IMR-90 (cell line): ENCODE data around the gene MTAP. TPM values are rescaled to one million over a fixed set of nuclear protein-coding genes. Genes with fewer than 3 reads are reported as not detected.

Source experiments
- ATAC-seq: fragments of 200-7000 bp; cut with Tn5 transposase; 2 replicates; pipeline ENCODE4 v1.9.1; 2020; ENCODE audit warnings: low read depth, mild to moderate bottlenecking, moderate library complexity
- BruUV-seq: library from RNA; stranded (reverse); fragments of 400-500 nt; replicated peaks from 2 replicates; lab custom pipeline; 2021; lab: Mats Ljungman, UMichigan
- CTCF ChIA-PET: fragments of 300-600 bp; formaldehyde crosslinking; extraction: SDS; loops from one replicate; lab custom pipeline; 2021; ENCODE audit warnings: antibody characterized with exemption; lab: Yijun Ruan, JAX
- POLR2A ChIA-PET: fragments of 300-600 bp; sonication (Branson Sonifier 250); formaldehyde crosslinking; loops from one replicate; lab custom pipeline; 2022; ENCODE audit warnings: antibody characterized with exemption; ENCODE audit not compliant: unreplicated experiment; lab: Charles Lee
- DNase-seq: peaks from one replicate; pipeline ENCODE4 v3.0.0; 2013
- H2AFZ ChIP-seq: replicated peaks from 2 replicates; pipeline ENCODE3; 2013; ENCODE audit warnings: low read length, mild to moderate bottlenecking; ENCODE audit not compliant: poor library complexity
- H2AK5ac ChIP-seq: 2 replicates; pipeline ENCODE4 v1.6.1; 2013; ENCODE audit warnings: low read depth, low read length, inconsistent platforms
- H2AK9ac ChIP-seq: replicated peaks from 2 replicates; pipeline ENCODE3; 2013; ENCODE audit warnings: mild to moderate bottlenecking, low read depth, low read length, moderate library complexity; ENCODE audit not compliant: poor library complexity
- H2BK120ac ChIP-seq: 2 replicates; pipeline ENCODE4 v1.6.1; 2013; ENCODE audit warnings: low read depth, low read length, inconsistent platforms
- H2BK15ac ChIP-seq: 3 replicates; pipeline ENCODE4 v1.6.1; 2013; ENCODE audit warnings: low read depth, low read length, inconsistent platforms
- H2BK20ac ChIP-seq: 2 replicates; pipeline ENCODE4 v1.6.1; 2013; ENCODE audit warnings: low read depth, mild to moderate bottlenecking, inconsistent platforms, low read length, moderate library complexity
- H2BK5ac ChIP-seq: 2 replicates; pipeline ENCODE4 v1.6.1; 2013; ENCODE audit warnings: mild to moderate bottlenecking, low read depth, low read length, inconsistent platforms; ENCODE audit not compliant: poor library complexity, severe bottlenecking
- H3K14ac ChIP-seq: replicated peaks from 2 replicates; pipeline ENCODE4 v1.6.1; 2013; ENCODE audit warnings: low read depth, low read length, inconsistent platforms
- H3K18ac ChIP-seq: 2 replicates; pipeline ENCODE4 v1.6.1; 2013; ENCODE audit warnings: low read depth, low read length, control low read depth
- H3K23ac ChIP-seq: 2 replicates; pipeline ENCODE4 v1.6.1; 2013; ENCODE audit warnings: low read depth, low read length, inconsistent platforms
- H3K27ac ChIP-seq: 2 replicates; pipeline ENCODE4 v1.5.1; 2013; ENCODE audit warnings: mild to moderate bottlenecking, control low read depth, low read length; ENCODE audit not compliant: insufficient read depth
- H3K27me3 ChIP-seq: 2 replicates; pipeline ENCODE4 v1.6.1; 2013; ENCODE audit warnings: low read length; ENCODE audit not compliant: control insufficient read depth, insufficient read depth
- H3K36me3 ChIP-seq: 2 replicates; pipeline ENCODE4 v1.6.1; 2013; ENCODE audit warnings: low read length, mixed read lengths; ENCODE audit not compliant: control insufficient read depth, insufficient read depth
- H3K4ac ChIP-seq: 2 replicates; pipeline ENCODE4 v1.6.1; 2013; ENCODE audit warnings: low read depth, low read length, inconsistent platforms
- H3K4me1 ChIP-seq: 2 replicates; pipeline ENCODE4 v1.6.1; 2013; ENCODE audit warnings: low read length, mixed read lengths; ENCODE audit not compliant: control insufficient read depth, insufficient read depth
- H3K4me2 ChIP-seq: 2 replicates; pipeline ENCODE4 v1.6.1; 2013; ENCODE audit warnings: low read depth, mild to moderate bottlenecking, control low read depth, low read length, moderate library complexity
- H3K4me3 ChIP-seq: 2 replicates; pipeline ENCODE4 v1.5.1; 2013; ENCODE audit warnings: low read depth, mild to moderate bottlenecking, control low read depth, low read length, moderate library complexity; ENCODE audit not compliant: insufficient read depth
- H3K56ac ChIP-seq: 2 replicates; pipeline ENCODE4 v1.6.1; 2013; ENCODE audit warnings: low read length, inconsistent platforms; ENCODE audit not compliant: insufficient read depth; ENCODE audit errors: extremely low read depth
- H3K79me1 ChIP-seq, 2 experiments: 2 replicates each; pipeline ENCODE4 v1.6.1; 2013; ENCODE audit warnings: low read length in 2 of 2, inconsistent platforms in 1 of 2, low read depth in 1 of 2
- H3K9ac ChIP-seq: 2 replicates; pipeline ENCODE4 v1.6.1; 2013; ENCODE audit warnings: low read depth, low read length, control low read depth
- H3K9me1 ChIP-seq: 2 replicates; pipeline ENCODE4 v1.6.1; 2013; ENCODE audit warnings: low read length, inconsistent platforms; ENCODE audit not compliant: insufficient read depth
- H3K9me3 ChIP-seq: 2 replicates; pipeline ENCODE4 v1.6.1; 2013; ENCODE audit warnings: low read length; ENCODE audit not compliant: control insufficient read depth, insufficient read depth
- H4K20me1 ChIP-seq: 2 replicates; pipeline ENCODE4 v1.6.1; 2013; ENCODE audit warnings: low read length, inconsistent platforms; ENCODE audit not compliant: insufficient read depth
- H4K5ac ChIP-seq: 2 replicates; pipeline ENCODE4 v1.6.1; 2013; ENCODE audit warnings: mild to moderate bottlenecking, low read depth, low read length, control low read depth
- H4K8ac ChIP-seq, 2 experiments: 2 replicates each; pipeline ENCODE4 v1.6.1; 2013; ENCODE audit warnings: low read depth in 2 of 2, low read length in 2 of 2, control low read depth in 1 of 2, inconsistent platforms in 1 of 2
- H4K91ac ChIP-seq: 2 replicates; pipeline ENCODE4 v1.6.1; 2013; ENCODE audit warnings: low read depth, low read length, inconsistent platforms; ENCODE audit not compliant: insufficient read depth
- BHLHE40 ChIP-seq: fragments of 150-350 bp; IDR thresholded peaks from 2 replicates; pipeline ENCODE4 v1.6.1; 2016; ENCODE audit warnings: mild to moderate bottlenecking, low read depth, low read length
- CEBPB ChIP-seq: IDR thresholded peaks from 2 replicates; pipeline ENCODE4 v1.6.1; 2012; ENCODE audit warnings: low read depth, low read length, improper control_type of control experiment
- CHD1 ChIP-seq: IDR thresholded peaks from 2 replicates; pipeline ENCODE4 v1.6.1; 2012; ENCODE audit warnings: low read depth, low read length, improper control_type of control experiment
- FOS ChIP-seq: fragments of 150-350 bp; IDR thresholded peaks from 2 replicates; pipeline ENCODE4 v1.6.1; 2016; ENCODE audit warnings: low read depth, low read length
- MAFK ChIP-seq: IDR thresholded peaks from 2 replicates; pipeline ENCODE4 v1.6.1; 2012; ENCODE audit warnings: low read depth, low read length, improper control_type of control experiment
- MAZ ChIP-seq: IDR thresholded peaks from 2 replicates; pipeline ENCODE4 v1.6.1; 2012; ENCODE audit warnings: low read depth, mild to moderate bottlenecking, low read length, improper control_type of control experiment, moderate library complexity, borderline replicate concordance
- MXI1 ChIP-seq: IDR thresholded peaks from 2 replicates; pipeline ENCODE4 v1.6.1; 2012; ENCODE audit warnings: low read depth, mild to moderate bottlenecking, low read length, moderate library complexity, borderline replicate concordance
- POLR2A ChIP-seq: IDR thresholded peaks from 2 replicates; pipeline ENCODE4 v1.6.1; 2012; ENCODE audit warnings: mild to moderate bottlenecking, low read depth, low read length
- RAD21 ChIP-seq: IDR thresholded peaks from 2 replicates; pipeline ENCODE4 v1.6.1; 2012; ENCODE audit warnings: low read length, improper control_type of control experiment
- RCOR1 ChIP-seq: IDR thresholded peaks from 2 replicates; pipeline ENCODE4 v1.6.1; 2012; ENCODE audit warnings: mild to moderate bottlenecking, low read length, improper control_type of control experiment; ENCODE audit not compliant: insufficient replicate concordance
- SMC3 ChIP-seq: fragments of 150-350 bp; IDR thresholded peaks from 2 replicates; pipeline ENCODE4 v1.6.1; 2016; ENCODE audit warnings: low read depth, mild to moderate bottlenecking, antibody characterized with exemption, low read length, moderate library complexity
- WGBS, 2 experiments: methylation state at CpG; one replicate each; pipeline versions ENCODE4 v1.1.5 to v1.1.7; 2013; ENCODE audit warnings: missing lambda C conversion rate in 2 of 2; ENCODE audit not compliant: insufficient read length in 1 of 2; ENCODE audit errors: extremely low coverage in 2 of 2; 5-methylcytosine and 5-hydroxymethylcytosine counted together
- dilution Hi-C: fragments of 300-500 bp; cut with HindIII; formaldehyde crosslinking; loops from one replicate; pipeline ENCODE4 v1.14.3; 2018; ENCODE audit warnings: low sequenced_read_pairs; ENCODE audit not compliant: unreplicated experiment
- in situ Hi-C: fragments of 300-500 bp; cut with MboI; formaldehyde crosslinking; loops from 3 replicates; pipeline ENCODE4 v1.14.3; 2019; ENCODE audit warnings: low sequenced_read_pairs, inconsistent platforms, mixed read lengths
- intact Hi-C: fragments of 100-400 bp; cut with micrococcal nuclease; formaldehyde crosslinking; loops from 2 replicates; pipeline ENCODE4 v1.10.0; 2022
- polyA plus RNA-seq, 3 experiments: library from polyadenylated mRNA; depleted of rRNA; stranded (reverse); fragments of >200 nt; gene quantifications; 2 replicates each; pipeline ENCODE4 v1.2.3, GENCODE V29; 2012; ENCODE audit warnings: low replicate concordance in 1 of 3
- total RNA-seq: library from RNA; depleted of rRNA; stranded (reverse); fragments of >200 nt; gene quantifications from 2 replicates; pipeline ENCODE4 v1.2.3, GENCODE V29; 2012
- TF ChIP-seq, protein P1 (sequence below): fragments of 150-350 bp; IDR thresholded peaks from 2 replicates; pipeline ENCODE4 v1.6.1; 2017; ENCODE audit warnings: mild to moderate bottlenecking, antibody characterized with exemption, low read length, low read depth
- TF ChIP-seq, protein P2 (sequence below): conservative IDR thresholded peaks from 2 replicates; pipeline ENCODE4 v1.5.1; 2012; ENCODE audit warnings: mild to moderate bottlenecking, low read depth, low read length, improper control_type of control experiment
- TF ChIP-seq, protein P3 (sequence below): fragments of 150-350 bp; IDR thresholded peaks from 2 replicates; pipeline ENCODE4 v1.6.1; 2016; ENCODE audit warnings: low read depth, mild to moderate bottlenecking, low read length, moderate library complexity, borderline replicate concordance

The MTAP gene
- total and polyA plus RNA-seq, 2 of the 4 experiments (the other 2 are of a cell fraction), result 15.7 to 50.9 TPM

DNA sequence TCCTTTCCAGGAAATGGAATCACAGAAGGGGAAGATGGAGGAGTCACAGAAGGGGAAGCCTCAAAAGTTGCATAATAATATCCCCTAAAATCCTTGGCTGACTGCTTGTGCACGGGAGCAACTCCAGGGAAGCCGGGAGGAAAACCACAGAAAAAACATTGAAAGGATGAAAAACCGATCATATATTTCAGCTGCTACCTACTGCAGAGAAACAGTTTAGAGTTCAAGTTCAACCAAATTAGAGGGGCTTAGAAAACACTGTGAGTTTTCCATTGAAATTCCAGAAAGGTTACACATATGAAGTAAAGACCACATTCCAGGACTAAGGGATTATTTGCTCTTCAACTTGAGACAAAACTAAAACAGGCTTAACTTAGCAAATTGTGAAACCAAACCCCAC lies 37.6 kb upstream of the MTAP start:
- no peaks in the 10 kb centered on the region for H3K9me3 ChIP-seq
- no peaks in the 10 kb centered on the region for H4K20me1 ChIP-seq
- H2AK9ac ChIP-seq, result no peak overlapping the region
- H4K91ac ChIP-seq, result no peak overlapping the region
- in situ Hi-C loops, result no loop called here
- ATAC-seq, result peak; percentile 21; the same call in 1 of the 2 replicates
- no peak overlapping the region for H2BK15ac ChIP-seq
- no peak overlapping the region for H3K14ac ChIP-seq
- no peaks in the 10 kb centered on the region for H3K4me1 ChIP-seq
- no peak overlapping the region for H4K8ac ChIP-seq
- CTCF ChIA-PET, result no interaction called here
- no peak overlapping the region for H3K9ac ChIP-seq
- H3K4me3 ChIP-seq, result no peak overlapping the region
- no peak overlapping the region for H2AK5ac ChIP-seq
- no peak overlapping the region for H3K56ac ChIP-seq
- BruUV-seq, result no TSS peak
- dilution Hi-C loops, result no loop called here
- no CpG with 5 or more reads among the region's 3 CpGs for WGBS, 2 experiments
- H3K4ac ChIP-seq, result no peak overlapping the region
- POLR2A ChIA-PET, result no interaction called here
- TF ChIP-seq, protein P1, sequence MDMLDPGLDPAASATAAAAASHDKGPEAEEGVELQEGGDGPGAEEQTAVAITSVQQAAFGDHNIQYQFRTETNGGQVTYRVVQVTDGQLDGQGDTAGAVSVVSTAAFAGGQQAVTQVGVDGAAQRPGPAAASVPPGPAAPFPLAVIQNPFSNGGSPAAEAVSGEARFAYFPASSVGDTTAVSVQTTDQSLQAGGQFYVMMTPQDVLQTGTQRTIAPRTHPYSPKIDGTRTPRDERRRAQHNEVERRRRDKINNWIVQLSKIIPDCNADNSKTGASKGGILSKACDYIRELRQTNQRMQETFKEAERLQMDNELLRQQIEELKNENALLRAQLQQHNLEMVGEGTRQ, result no peak
- TF ChIP-seq RAD21 (no peak), MAZ (no peak), POLR2A (no peak), MXI1 (no peak), CHD1 (no peak), FOS (no peak), BHLHE40 (no peak), SMC3 (no peak), RCOR1 (no peak), CEBPB (no peak), MAFK (no peak)
- TF ChIP-seq, protein P2, sequence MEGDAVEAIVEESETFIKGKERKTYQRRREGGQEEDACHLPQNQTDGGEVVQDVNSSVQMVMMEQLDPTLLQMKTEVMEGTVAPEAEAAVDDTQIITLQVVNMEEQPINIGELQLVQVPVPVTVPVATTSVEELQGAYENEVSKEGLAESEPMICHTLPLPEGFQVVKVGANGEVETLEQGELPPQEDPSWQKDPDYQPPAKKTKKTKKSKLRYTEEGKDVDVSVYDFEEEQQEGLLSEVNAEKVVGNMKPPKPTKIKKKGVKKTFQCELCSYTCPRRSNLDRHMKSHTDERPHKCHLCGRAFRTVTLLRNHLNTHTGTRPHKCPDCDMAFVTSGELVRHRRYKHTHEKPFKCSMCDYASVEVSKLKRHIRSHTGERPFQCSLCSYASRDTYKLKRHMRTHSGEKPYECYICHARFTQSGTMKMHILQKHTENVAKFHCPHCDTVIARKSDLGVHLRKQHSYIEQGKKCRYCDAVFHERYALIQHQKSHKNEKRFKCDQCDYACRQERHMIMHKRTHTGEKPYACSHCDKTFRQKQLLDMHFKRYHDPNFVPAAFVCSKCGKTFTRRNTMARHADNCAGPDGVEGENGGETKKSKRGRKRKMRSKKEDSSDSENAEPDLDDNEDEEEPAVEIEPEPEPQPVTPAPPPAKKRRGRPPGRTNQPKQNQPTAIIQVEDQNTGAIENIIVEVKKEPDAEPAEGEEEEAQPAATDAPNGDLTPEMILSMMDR, result no peak
- TF ChIP-seq, protein P3, sequence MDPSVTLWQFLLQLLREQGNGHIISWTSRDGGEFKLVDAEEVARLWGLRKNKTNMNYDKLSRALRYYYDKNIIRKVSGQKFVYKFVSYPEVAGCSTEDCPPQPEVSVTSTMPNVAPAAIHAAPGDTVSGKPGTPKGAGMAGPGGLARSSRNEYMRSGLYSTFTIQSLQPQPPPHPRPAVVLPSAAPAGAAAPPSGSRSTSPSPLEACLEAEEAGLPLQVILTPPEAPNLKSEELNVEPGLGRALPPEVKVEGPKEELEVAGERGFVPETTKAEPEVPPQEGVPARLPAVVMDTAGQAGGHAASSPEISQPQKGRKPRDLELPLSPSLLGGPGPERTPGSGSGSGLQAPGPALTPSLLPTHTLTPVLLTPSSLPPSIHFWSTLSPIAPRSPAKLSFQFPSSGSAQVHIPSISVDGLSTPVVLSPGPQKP, result no peak
- no peaks in the 10 kb centered on the region for H3K9me1 ChIP-seq
- H3K27ac ChIP-seq, result no peak overlapping the region
- no peak overlapping the region for H2BK5ac ChIP-seq
- intact Hi-C loops, result loop anchor here (5.0 kb wide), 1 partner anchor 43 kb away; no protein-coding TSS in a partner anchor
- no peaks in the 10 kb centered on the region for H3K27me3 ChIP-seq
- no peaks in the 10 kb centered on the region for H3K36me3 ChIP-seq
- H3K23ac ChIP-seq, result no peak overlapping the region
- H3K18ac ChIP-seq, result no peak overlapping the region
- H2BK120ac ChIP-seq, result no peak overlapping the region
- no peak overlapping the region for H4K5ac ChIP-seq
- no peak for DNase-seq
- H2BK20ac ChIP-seq, result no peak overlapping the region
- H2AFZ ChIP-seq, result no peak overlapping the region
- peak overlapping the region; percentile 8; the same call in 1 of the 2 replicates for H3K4me2 ChIP-seq
- H3K79me1 ChIP-seq, result no peaks in the 10 kb centered on the region
